CD4-positive, alpha-beta T cell treated with Interleukin-17A for 1 hour (primary cell): ENCODE data around the gene TELO2.
"Not testable (repeated sequence)": the region's sequence is repeated elsewhere in the genome, so short reads cannot be mapped to it uniquely, and the experiment has no call there.

Experiments
- DNase-seq: peaks from one replicate; pipeline ENCODE4 v3.0.0-alpha.2; 2020

The TELO2 gene

DNA sequence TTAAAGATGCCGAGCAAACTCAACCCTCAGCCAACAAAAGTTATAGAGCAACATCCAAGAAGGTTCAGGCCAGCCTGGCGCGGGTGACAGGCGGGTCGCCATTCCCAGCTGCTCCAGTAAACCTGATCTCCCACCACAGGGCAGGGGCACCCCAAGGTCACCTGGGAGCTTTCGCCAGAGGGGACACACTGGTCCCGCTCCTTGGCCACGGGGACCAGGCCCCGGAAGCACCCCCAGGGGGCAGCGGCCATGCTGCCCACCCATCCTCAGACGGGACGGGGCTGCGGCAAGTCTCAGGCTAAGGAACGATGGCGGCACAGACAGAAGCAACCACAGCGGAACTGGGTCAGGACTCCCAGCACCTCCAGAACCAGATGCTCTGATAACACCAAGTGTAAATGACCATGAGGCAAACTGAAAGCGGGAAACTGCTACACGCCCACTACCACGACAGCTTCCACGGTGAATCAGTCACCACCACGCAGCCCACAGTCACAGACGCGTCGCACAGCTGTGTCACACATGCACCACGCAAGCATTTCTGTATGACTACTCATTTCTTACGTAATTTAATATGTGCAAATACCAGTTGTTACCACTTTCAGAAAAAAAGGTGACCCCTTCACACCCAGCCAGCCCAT is 34.7 kb upstream of the TELO2 start:
- no peak for DNase-seq

DNA sequence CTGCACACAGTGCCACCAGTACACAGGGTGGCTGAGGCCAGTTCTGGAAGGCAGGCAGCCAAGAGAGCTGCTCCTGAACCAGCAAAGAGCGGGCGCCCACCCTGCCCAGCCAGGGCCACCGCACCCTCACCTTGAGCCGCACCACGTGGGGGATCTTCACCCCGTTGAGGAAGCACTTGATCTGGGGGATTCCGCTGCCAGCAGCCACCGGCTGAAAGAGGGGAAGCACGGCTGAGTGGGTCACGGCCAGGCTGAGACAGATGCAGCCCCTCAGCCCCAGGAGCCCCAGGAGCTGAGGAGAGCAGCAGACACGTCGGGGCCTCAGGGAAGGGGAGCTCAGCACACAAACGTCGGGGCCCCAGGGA is 34.2 kb upstream of the TELO2 start:
- DNase-seq, result no peak

DNA sequence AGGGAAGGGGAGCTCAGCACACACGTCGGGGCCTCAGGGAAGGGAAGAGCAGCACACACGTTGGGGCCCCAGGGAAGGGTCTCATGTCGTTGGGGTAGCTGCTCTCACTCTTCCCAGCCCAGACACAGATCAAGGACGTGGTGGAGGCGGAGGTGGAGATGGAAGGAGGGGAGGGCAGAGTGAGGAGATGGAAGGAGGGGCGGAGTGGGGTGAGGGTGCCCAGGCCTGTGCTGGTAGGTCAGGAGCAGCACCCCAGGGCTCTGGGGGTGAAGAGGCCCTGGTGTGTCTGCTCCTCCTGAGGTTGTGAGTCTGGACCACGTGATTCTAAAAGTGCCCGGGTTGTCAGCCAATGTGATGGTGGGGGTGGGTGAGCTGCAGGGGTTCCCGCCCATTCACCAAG is 33.2 kb upstream of the TELO2 start:
- DNase-seq, result no peak

DNA sequence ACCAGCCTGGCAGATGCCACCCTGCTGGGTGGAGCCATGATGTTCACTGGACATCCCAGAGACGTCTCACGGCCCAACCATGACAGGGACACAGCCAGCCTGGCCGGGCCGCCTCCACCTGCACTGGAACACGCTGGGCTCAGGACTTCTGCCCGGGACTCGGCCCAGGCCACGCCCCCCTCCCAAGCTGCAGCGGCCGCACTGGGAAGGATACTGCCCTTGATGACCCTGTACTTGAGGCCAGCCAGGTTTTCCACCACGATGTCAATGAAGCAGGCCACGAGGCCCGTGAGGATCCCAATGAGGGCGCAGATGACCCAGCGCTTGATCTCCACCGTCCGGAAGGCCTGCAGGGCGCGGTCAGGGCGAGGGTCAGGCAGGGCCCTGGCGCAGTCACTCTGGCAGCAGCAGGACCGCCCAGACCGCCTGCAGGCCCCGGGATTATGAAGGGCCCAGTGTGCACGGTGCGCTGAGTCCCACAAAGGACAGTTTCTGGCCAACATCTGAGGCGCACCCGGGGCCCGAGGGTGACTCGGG is 32.5 kb upstream of the TELO2 start:
- DNase-seq, result no peak

DNA sequence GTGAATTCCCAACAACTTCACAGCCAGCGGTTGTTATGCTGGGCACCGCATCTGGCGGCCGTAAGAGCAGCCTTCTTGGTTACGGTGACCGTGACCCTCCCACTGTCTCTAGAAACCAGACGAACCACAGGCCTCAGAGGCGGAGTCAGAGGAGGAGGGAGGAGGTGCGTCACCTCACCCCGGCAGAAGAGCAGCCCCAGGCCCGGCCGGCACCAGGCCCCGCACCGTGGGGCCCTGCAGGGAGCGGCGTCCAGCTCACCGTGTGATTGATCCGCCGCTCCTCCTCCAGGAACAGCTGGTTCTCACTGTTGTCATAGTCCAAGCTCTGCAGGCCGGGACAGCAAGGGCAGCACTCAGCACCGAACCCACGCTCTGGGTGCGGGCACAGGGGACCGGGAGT is 32.0 kb upstream of the TELO2 start:
- no peak for DNase-seq

- DNase-seq, result no peak
These were observed 28.8 kb upstream of the TELO2 start for GRCh38 chr16:1464196-1464893.

DNA sequence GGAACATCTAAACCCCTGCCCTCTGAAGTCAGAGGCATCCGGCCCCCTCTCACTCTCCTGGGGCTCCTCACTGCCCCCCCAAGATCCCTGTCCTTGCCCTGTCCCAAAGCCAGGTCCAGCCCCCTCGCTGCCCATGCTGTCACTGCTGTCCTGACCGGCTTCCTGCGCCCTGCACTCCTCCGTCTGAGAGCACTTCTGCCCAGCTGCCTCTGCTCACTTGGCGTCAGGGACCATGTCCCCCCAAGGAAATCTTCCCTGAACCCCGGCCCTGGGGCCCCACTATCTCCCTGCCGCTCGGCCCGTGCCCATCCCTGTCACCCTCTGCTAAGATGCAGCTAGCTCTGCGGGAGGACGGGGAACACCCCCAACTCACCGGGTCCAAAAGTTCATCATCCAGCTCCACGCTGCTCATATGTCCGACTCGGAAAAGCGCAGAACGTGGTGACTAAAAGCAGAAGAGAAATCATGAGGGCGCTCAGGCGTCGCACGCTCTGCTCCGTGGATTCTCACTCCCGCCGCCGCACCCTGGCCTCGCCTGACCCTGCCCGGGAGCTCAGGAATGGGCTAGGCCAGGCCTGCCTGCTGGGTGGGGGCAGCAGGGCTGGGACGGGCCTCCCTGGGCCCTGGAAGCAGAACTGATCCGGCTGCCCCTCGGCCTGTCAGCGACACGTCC is 28.1 kb upstream of the TELO2 start:
- no peak for DNase-seq

DNA sequence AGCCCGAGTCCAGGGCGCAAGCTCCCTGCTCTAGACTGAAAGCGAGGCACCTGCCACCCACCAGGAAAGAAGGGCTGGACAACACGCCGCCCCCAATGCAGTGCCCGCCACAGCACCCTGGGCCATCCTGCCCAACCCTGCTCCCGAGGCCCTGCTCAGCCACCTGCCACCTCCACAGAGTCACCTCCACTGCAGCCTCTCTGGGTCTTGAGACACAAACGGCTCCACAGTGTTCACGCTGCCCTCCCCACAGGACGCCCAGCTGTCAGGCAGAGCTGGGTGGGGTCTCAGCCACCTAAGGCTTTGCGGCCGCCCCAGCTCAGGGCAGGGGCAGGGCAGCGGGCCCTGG is 27.6 kb upstream of the TELO2 start:
- DNase-seq, result no peak

- DNase-seq, result no peak
These were observed 27.1 kb upstream of the TELO2 start for GRCh38 chr16:1466054-1466453.

- DNase-seq, result no peak
These were observed 26.1 kb upstream of the TELO2 start for GRCh38 chr16:1466968-1467521.

DNA sequence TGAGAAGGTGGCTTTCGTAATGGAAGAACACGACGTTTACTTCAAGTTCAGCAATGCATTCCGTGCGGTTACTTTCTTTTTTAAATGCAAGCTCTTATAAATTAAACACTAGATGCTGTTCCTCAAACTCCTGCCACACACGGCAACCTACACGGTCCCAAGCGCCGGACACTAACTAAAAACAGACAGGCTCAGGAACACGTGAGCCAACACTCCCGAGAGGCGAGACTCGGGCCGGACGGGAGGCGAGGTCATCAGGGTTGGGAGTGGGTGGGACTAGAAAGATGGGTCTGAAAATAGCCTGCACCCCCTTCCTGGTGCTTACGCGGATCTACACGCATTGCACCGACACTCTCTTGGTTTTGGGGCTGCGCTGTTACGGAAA is 24.7 kb upstream of the TELO2 start:
- no peak for DNase-seq

- DNase-seq, result not testable (repeated sequence)
These were observed 24.0 kb upstream of the TELO2 start for GRCh38 chr16:1469141-1469540.

DNA sequence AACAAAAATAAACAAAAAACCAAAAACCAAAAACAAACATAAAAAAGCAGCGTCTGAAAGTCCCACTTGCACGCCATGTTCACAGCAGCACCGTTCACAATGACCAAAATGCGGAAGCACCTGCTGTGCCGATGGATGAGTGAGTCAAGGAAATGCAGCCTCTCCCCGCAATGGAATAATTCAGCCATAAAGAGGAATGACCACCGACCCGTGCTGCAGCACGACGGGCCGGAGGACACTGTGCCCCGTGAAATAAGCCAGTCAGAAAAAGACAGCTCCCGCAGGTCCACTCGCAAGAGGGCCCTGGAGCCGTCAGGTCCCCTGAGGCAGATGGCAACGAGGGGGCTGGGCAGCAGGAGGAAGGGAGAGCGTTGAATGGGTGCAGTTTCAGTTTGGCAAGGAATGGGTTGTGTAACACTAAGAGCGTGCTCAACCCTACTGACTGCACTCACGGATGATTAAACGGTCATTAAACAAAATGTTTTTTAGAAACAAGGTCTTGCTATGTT is 23.4 kb upstream of the TELO2 start:
- no peak for DNase-seq

DNA sequence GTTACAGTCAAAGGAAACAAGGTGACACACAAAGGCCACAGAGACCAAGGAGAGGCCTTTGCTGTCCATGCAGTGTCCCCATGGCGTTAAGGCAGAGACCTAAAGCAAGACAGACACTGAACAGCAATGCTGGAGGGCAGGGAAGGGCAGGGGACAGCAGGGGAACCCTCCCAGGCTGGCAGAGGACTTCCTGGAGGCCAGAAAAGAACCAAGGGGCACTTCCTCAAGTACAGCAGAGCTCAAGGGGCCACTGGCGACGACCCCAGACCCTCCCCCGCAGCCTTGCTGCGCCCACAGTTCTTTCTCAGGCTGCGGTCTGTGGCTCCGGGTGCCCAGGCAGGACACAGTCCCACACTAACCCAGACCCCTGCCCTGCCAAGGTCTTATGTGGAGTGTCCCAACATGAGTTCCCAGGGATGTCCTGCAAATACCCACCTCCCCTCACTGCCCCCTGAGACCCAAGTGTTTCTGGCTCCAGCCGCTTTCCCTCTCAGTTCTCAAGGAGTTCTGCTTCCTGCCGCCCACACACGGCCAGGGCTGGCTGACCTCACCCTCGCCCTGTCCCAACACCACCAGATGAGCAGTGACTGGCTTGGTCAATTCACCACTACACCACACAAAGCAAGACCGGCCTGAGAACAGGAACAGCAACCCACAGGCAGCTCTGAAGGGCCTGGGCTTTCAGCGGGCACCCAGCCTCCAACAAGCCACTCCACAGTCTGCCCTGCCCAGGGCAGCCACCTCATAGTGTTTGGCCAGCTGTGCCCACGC is 22.5 kb upstream of the TELO2 start:
- no peak for DNase-seq

- no peak for DNase-seq
These were observed 21.5 kb upstream of the TELO2 start for GRCh38 chr16:1471569-1472194.

DNA sequence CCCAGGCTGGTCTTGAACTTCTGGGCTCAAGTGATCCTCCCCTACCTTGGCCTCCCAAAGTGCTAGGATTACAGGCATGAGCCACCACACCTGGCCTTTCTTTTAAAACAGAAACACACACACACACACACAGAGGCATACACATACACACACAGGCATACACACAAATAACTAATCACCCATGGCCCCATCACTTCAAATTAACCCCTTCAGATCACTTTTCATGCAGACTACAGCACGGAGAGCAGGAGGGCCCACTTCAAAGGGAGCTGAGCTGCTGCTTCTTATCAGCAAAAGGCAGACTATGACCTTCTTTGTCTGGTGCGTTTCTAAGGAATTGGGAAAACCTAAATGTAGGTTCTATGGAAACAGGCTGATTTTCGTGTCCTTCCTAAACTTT is 20.2 kb upstream of the TELO2 start:
- no peak for DNase-seq

DNA sequence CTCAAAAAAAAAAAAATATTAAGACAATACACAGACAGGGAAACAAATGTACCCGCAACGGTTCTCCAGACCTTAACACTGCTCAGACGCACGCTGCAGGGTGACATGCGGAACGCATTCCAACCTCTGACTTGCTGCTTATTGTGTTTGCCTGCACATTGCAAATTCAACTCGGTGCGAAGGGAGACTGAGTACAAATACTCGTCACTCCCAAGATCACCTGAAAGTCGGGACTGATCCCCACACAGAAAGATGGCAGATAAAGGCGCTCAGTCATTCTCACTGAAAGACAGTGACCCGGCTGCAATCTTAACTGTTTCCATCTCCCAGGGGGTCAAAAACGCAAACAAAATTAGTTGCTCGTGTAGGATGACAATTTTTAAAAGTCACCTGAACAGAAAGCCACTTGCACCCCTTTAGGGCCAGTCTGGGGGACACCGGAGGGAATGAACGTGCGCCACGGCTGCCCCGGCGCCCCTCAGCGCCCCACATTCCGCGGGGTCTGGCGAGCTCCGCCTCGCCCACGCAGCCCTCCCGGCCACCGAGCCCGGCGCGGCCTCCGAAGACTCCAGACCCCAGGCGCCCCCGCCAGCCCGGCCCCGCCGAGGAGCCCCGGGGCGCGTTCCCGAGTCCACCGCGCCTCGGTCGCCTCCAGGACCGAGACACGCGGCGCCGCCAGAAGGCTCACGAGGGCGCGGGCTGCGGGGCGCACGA is 18.9 kb upstream of the TELO2 start:
- no peak for DNase-seq

DNA sequence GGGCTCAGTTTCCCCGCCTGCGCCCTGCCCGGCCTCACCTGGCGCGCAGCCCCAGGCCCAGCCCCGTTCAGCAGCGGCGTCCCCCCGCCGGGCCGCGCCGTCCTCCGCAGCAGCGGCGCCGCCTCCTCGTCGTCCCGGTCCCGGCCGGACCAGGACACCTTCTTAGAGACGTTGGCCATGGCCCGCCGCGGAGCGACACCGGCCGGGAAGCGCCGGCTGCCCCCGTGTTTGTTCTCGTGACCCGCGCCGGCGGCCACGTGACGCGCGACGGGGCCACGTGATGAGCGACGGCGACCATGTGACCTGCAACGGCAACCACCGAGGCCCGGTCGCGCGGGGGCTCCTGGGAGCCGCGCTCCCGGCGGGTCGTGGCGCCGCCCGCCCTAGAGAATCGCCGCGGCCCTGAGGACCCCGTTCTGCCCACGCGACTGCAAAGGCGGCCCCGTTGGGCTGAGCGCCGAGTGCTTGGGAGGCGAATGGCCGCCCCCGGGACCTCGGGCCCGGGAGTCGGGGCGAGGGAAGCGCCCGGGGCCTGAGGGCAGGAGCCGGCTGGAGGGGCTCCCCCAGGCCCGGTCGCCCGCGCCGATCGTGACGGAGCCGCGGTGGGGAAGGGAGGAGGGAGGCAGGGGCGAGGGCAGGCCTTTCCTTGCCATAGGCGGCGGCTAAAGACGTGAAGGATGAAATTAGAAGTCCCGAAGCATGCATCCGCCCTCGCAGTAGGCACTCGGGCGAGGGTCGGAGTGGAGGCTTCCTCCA is 18.2 kb upstream of the TELO2 start, which contains the start of gene CLCN7:
TSS of gene CLCN7 (minus strand) at position 233 of the 756 bp plus-strand sequence. CDS start at position 179, 54 bp downstream.
- DNase-seq, result peak; percentile 86

DNA sequence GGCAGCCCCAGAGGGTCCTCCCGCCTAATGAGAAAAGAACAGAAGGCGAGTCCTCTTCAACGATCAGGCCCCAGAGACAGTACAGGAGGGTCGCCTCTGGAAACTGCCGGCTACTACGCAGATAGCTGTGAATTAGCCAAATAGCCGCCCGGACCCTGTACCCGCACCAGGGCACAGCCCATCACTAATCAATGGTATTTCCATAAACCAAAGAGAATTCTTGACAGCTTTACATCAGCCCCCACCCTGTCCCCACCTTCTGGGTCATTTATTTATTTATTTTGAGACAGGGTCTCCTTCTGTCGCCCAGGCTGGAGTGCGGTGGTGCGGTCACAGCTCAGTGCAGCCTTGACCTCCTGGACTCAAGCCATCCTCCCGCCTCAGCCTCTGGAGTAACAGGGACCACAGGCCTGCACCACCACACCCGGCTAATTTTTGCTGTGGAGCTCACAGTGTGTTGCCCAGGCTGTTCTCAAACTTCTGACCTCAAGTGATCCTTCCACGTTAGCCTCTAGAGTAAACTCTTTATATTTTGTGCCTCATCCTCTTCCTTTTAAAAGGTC is 17.5 kb upstream of the TELO2 start:
- DNase-seq, result no peak

GRCh38 chr16:1477033-1477432 is 16.1 kb upstream of the TELO2 start:
- no peak for DNase-seq

GRCh38 chr16:1478937-1479336 is 14.2 kb upstream of the TELO2 start:
- not testable (repeated sequence) for DNase-seq
